Transverse colon (tissue), 4 donors: ENCODE measurements around the gene EBF3. TPM values are rescaled to one million over a fixed set of nuclear protein-coding genes. Genes with fewer than 3 reads are reported as not detected.

Experiments used
- DNase-seq: peaks from one replicate; pipeline ENCODE4 v3.0.0-alpha.2; 2019
- H3K27ac ChIP-seq, 4 donors: fragments of 200-600 bp; sonication (generic); 2 replicates each; pipeline ENCODE4 v1.5.1; 2016 to 2018; ENCODE audit warnings: inconsistent platforms in 4 of 4
- H3K27me3 ChIP-seq: fragments of 200-600 bp; sonication (generic); 2 replicates; pipeline ENCODE4 v1.5.1; 2017; ENCODE audit warnings: inconsistent platforms
- H3K36me3 ChIP-seq, 4 donors: fragments of 200-600 bp; sonication (generic); 2 replicates each; pipeline ENCODE4 v1.5.1; 2017 to 2019; ENCODE audit warnings: inconsistent platforms in 4 of 4
- H3K4me1 ChIP-seq, 4 donors: fragments of 200-600 bp; sonication (generic); 2 replicates each; pipeline ENCODE4 v1.5.1; 2017 to 2020; ENCODE audit warnings: inconsistent platforms in 4 of 4
- H3K4me3 ChIP-seq, 4 donors: fragments of 200-600 bp; sonication (generic); 1 replicate in 1 of 4; 2 replicates in 3 of 4; pipeline versions ENCODE4 v1.5.1 to v1.6.1; 2017 to 2019; ENCODE audit warnings: inconsistent platforms in 4 of 4
- H3K9me3 ChIP-seq, 2 donors: fragments of 200-600 bp; sonication (generic); 2 replicates each; pipeline ENCODE4 v1.5.1; 2017 to 2019; ENCODE audit warnings: inconsistent platforms in 2 of 2
- EP300 ChIP-seq: sonication (generic); formaldehyde crosslinking; IDR thresholded peaks from one replicate; pipeline ENCODE4 v1.6.1; 2017; ENCODE audit warnings: antibody characterized with exemption, low read depth
- POLR2A ChIP-seq: fragments of 450-650 bp; IDR thresholded peaks from one replicate; pipeline ENCODE4 v1.6.1; 2016; ENCODE audit warnings: antibody characterized with exemption, mild to moderate bottlenecking, moderate library complexity
- POLR2AphosphoS5 ChIP-seq, 3 donors: sonication (generic); formaldehyde crosslinking; IDR thresholded peaks; one replicate each; pipeline ENCODE4 v1.6.1; 2016; ENCODE audit warnings: antibody characterized with exemption in 3 of 3
- WGBS, 2 donors: methylation state at CpG; one replicate each; pipeline ENCODE4 v1.1.5; 2018; ENCODE audit warnings: low coverage in 1 of 2; 5-methylcytosine and 5-hydroxymethylcytosine counted together
- in situ Hi-C, 4 donors: fragments of 200-750 bp; cut with MboI; loops; one replicate each; pipeline versions ENCODE4 v1.15.0 to v1.15.1; 2017; ENCODE audit warnings: low sequenced_read_pairs in 3 of 4, low pct_ligation_motif_present in 1 of 4, low pct_unique_long_range_greater_than_20kb in 1 of 4
- intact Hi-C: fragments of 100-400 bp; cut with DNase I; formaldehyde crosslinking; loops from one replicate; pipeline ENCODE4 v1.15.1; 2023; ENCODE audit warnings: low total_unique reads
- total RNA-seq, 4 donors: library from RNA; depleted of rRNA; stranded (reverse); fragments of >200 nt; gene quantifications; one replicate each; pipeline ENCODE4 v1.1.0, GENCODE V29; 2016
- TF ChIP-seq, protein P1 (sequence below), 5 experiments: fragments of 200-600 bp in 3 of 5; fragments of 450-650 bp in 2 of 5; sonication (generic) in 3 of 5; IDR thresholded peaks; 1 replicate in 2 of 5; 2 replicates in 3 of 5; pipeline ENCODE4 v1.5.1; 2016 to 2017; ENCODE audit warnings: antibody characterized with exemption in 5 of 5, inconsistent platforms in 3 of 5, mild to moderate bottlenecking in 2 of 5, moderate library complexity in 1 of 5

EBF3 gene
- total RNA-seq, 4 donors from 2014 or later: 0.37 to 6.6 (median 1.0) TPM

DNA sequence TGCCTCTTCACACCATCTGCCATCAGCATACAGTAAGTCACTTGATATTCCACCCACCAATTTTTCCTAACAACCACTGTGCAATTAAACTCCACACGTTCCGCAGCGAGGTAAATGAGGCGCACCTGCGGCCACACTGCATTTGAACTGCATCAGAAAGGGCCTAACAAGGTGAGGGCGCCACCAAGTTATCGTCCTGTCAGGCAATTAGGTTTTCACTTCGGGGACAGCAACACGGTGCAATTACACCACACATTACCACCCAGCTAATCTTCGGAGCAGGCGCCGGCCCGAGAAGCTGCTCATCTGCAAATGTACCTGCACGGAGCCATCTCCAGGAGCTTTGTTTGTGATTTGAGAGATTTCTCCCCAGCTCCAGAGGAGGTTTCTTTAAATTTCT lies 84.4 kb downstream of the EBF3 start:
- H3K27ac ChIP-seq: no peak overlapping the region
- WGBS, 2 donors: 80 to 94% methylated on average over 1 to 14 of the region's 14 CpGs
- H3K9me3 ChIP-seq: no peaks in the 10 kb centered on the region
- no peak for TF ChIP-seq POLR2AphosphoS5 (IDR thresholded peaks at IDR 0.05)
- no peak for TF ChIP-seq POLR2A
- TF ChIP-seq, protein P1, sequence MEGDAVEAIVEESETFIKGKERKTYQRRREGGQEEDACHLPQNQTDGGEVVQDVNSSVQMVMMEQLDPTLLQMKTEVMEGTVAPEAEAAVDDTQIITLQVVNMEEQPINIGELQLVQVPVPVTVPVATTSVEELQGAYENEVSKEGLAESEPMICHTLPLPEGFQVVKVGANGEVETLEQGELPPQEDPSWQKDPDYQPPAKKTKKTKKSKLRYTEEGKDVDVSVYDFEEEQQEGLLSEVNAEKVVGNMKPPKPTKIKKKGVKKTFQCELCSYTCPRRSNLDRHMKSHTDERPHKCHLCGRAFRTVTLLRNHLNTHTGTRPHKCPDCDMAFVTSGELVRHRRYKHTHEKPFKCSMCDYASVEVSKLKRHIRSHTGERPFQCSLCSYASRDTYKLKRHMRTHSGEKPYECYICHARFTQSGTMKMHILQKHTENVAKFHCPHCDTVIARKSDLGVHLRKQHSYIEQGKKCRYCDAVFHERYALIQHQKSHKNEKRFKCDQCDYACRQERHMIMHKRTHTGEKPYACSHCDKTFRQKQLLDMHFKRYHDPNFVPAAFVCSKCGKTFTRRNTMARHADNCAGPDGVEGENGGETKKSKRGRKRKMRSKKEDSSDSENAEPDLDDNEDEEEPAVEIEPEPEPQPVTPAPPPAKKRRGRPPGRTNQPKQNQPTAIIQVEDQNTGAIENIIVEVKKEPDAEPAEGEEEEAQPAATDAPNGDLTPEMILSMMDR (IDR thresholded peaks at IDR 0.05): no peak
- no peak for TF ChIP-seq EP300
- in situ Hi-C loops (no loop called here), intact Hi-C loops (no loop called here)
- H3K4me3 ChIP-seq: no peak overlapping the region
- H3K36me3 ChIP-seq: no peaks in the 10 kb centered on the region
- no peaks in the 10 kb centered on the region for H3K4me1 ChIP-seq
- no peaks in the 10 kb centered on the region for H3K27me3 ChIP-seq
- DNase-seq: no peak

DNA sequence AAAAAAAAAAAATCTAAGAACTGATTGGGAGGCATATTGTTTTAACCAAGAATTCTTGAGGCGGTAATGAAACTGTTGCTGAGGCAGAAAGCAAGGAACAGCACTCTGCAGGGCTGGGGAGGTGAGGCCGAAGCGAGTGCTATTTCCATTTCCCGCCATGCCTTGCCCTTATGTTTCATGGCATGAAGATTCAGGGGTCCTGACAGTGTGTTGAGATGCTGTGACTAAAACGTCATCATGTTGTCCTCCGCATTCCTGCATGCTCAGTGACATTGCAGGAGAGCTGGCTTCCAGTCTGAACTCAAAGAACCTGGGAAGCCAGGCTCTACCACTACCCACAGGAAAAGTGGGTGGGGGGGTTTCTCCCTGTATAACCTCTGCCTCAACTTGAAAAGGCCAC lies 85.2 kb downstream of the EBF3 start:
- Histone ChIP-seq H3K4me3 (no peak overlapping the region), H3K4me1 (no peaks in the 10 kb centered on the region), H3K27ac (no peak overlapping the region), H3K36me3 (no peaks in the 10 kb centered on the region), H3K27me3 (no peaks in the 10 kb centered on the region), H3K9me3 (no peaks in the 10 kb centered on the region)
- TF ChIP-seq EP300 (no peak), POLR2A (no peak), POLR2AphosphoS5 (IDR thresholded peaks at IDR 0.05) (no peak)
- TF ChIP-seq, protein P1 (IDR thresholded peaks at IDR 0.05): no peak
- DNase-seq: no peak
- WGBS, 2 donors: 80 to 91% methylated on average over 4 to 6 of the region's 6 CpGs
- in situ Hi-C loops (no loop called here), intact Hi-C loops (no loop called here)

DNA sequence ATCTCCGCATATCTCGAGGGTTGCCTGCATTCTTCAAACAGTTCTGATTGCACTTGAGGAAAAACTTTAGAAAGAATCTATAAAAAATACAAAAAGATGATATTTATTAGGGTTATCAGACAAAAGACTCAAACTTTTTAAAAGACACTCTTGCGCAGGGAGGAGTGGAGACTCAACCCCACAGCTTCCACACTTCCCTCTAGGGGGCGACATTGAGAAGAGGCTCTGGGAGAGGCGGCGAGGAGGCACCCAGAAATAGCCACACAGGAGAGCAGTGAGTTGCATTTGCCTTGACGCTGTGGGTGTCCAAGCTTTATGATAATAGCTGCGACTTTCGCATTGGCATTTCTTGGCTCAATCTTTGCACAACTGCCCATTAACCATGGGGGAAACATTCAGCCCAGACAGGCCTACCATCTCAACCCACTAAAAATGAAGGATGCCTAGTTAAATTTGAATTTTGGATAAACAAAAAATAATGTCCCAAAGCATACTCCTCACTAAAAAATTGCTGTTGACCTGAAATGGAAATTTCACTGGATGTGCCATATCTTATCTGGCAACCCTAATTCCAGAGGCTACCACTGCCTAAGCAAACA lies 86.2 kb downstream of the EBF3 start:
- DNase-seq: no peak
- Histone ChIP-seq H3K36me3 (no peaks in the 10 kb centered on the region), H3K27me3 (no peaks in the 10 kb centered on the region), H3K4me3 (no peak overlapping the region), H3K27ac (no peak overlapping the region), H3K9me3 (no peaks in the 10 kb centered on the region), H3K4me1 (no peaks in the 10 kb centered on the region)
- intact Hi-C loops (no loop called here), in situ Hi-C loops (no loop called here)
- WGBS, 2 donors: 71 to 75% methylated on average over 6 to 9 of the region's 9 CpGs
- TF ChIP-seq EP300: no peak
- no peak for TF ChIP-seq POLR2A
- no peak for TF ChIP-seq POLR2AphosphoS5 (IDR thresholded peaks at IDR 0.05)
- TF ChIP-seq, protein P1 (IDR thresholded peaks at IDR 0.05): peak in 4 of 5 experiments; percentile 25 to 42 (median 36)

DNA sequence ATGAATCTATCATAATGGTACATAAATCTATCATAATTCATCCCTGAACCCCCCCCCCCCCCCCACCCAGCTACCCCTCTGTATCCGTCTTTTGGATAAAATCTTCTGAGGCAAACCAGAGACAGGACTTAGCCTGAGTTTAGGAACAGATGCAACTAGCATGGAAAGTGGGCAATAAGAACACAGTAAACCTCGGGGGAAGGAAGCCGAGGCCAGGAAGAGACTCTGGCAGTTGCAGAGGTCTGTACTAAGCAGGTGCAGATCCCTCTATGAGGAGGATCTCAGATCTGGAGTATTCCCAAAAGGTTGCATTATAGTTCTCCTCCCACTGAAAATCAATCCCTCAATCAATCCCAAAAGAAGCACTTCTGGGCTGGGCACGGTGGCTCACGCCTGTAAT lies 87.2 kb downstream of the EBF3 start:
- WGBS, 2 donors: 85% methylated on average over 5 of the region's 5 CpGs; no CpG with 5 or more reads in 1 of the 2 donors
- TF ChIP-seq POLR2AphosphoS5 (IDR thresholded peaks at IDR 0.05): no peak
- TF ChIP-seq EP300: no peak
- TF ChIP-seq POLR2A: no peak
- TF ChIP-seq, protein P1 (IDR thresholded peaks at IDR 0.05): no peak
- in situ Hi-C loops: no loop called here

More for the DNA sequence above, 87.2 kb downstream of the EBF3 start:
- no peak for DNase-seq
- Histone ChIP-seq H3K36me3 (no peaks in the 10 kb centered on the region), H3K4me1 (no peaks in the 10 kb centered on the region), H3K9me3 (no peaks in the 10 kb centered on the region), H3K27me3 (no peaks in the 10 kb centered on the region), H3K27ac (no peak overlapping the region), H3K4me3 (no peak overlapping the region)
- intact Hi-C loops: no loop called here
